HG03066 (cell line): ENCODE measurements around the gene RGS6.

Experiments
- ATAC-seq: cut with Tn5 transposase; IDR thresholded peaks from one replicate; pipeline ENCODE4 v1.9.1; 2021; ENCODE audit warnings: low read depth; ENCODE audit not compliant: unreplicated experiment

The RGS6 gene

GRCh38 chr14:72063761-72064282 lies 131.6 kb downstream of the RGS6 start:
- ATAC-seq: no peak

DNA sequence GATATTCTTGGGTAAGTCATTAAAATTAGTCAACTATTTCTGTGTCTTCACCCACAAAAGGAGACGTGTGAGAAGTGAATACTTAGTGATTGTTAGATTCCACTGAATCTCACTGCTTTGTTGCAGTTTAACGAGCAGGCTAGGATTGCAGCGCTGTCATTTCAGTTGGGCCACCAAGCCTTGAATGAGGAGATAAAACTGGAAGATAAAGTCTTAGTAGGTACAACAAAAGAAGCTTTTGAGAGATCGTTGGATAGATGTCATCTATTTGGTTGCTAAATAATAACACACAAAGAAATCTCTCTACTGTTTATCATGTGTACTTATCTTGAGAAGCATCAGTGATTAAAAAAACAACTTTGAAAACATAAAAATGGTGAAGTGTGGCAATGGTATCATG lies 132.3 kb downstream of the RGS6 start:
- no peak for ATAC-seq

DNA sequence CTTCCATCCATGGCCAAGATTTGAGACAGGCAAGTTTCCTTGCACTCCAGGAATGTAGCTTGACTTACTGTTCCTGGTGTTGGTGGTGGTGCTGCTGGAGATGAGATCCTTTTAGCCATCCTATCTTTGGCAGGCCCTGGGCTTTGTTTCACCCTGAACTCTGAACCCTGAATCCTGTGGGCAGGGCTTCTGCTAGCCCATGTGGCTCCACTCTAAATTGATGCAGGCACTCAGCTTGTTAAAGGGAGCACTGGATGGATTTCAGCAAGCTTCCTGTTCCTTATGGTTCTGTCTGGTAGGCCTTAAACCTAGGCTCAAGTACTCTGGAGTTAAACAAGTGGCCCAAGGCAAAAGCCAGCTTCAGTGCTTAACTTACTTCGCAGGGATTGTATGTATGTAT lies 138.2 kb downstream of the RGS6 start:
- no peak for ATAC-seq

DNA sequence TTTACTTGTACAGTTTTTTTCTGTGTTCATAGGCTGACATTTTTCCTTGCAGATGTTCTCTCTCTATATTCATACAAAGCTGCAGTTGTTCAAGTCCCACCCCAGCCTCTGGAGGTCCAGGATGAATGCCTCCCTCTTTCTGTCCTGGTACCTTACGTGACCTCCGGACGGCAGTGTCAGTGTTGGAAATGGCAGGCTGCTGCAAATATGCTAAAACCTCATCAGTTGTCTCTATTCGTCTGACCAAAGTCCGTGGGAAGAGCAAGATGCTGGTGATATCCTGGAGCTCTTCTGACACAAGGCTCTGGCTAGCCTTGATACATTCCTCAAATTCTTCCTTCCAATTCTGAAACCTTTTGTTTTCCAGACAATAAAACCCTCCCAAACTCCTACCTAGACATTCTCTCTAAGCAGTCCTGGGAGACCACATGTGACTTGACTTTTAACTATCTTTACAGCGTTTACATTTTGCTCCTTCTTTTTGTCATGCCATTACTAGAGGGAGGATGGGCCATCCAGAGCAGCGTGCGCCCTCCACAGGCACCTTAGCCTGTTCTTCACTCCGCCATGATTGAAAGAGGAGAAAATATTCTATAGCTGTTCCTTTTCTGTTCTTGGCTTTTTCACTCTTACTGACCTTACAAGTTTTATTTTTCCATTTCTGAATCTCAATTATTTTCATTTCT lies 143.6 kb downstream of the RGS6 start:
- ATAC-seq: no peak

DNA sequence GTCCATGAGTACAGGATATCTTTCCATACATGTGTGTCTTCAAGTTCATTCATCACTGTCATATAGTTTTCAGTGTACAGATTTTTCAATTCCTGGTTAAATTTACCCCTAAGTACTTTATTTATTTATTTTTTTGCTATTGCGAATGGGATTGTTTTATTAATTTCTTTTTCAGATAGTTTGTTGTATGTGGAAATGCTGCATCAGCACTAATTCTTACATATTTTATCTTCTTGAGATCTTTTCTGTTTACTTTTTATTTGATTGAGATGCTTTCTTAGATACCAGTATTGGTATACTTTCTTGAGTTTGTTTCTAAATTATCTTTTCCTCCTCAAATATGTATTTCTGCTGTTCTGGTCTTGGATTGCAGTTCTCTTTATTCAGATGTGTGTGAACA lies 148.9 kb downstream of the RGS6 start:
- no peak for ATAC-seq

GRCh38 chr14:72084935-72085334 lies 152.7 kb downstream of the RGS6 start:
- ATAC-seq: no peak

DNA sequence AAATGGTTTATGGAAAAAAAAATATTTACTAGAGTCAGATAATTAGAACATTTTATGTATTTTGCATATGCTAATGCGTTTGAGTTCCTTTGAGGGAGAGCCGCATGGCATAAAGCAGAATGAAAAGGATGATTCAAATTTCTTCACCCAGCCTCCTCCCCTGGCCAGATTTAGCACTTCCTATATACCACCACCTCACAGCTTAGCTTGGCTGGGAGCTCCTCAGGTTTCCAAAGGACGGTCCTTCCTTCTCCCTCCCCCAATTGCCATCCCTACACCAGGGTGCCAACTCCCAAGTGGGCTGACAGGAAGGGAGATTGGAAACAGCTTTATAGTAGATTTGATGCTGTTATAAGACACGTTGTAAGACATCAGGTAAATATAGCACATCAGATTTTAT lies 157.4 kb downstream of the RGS6 start:
- ATAC-seq: no peak

GRCh38 chr14:72094844-72095582 lies 162.8 kb downstream of the RGS6 start:
- ATAC-seq: no peak

- ATAC-seq: no peak
Observed at GRCh38 chr14:72097173-72097783, 165.0 kb downstream of the RGS6 start.

DNA sequence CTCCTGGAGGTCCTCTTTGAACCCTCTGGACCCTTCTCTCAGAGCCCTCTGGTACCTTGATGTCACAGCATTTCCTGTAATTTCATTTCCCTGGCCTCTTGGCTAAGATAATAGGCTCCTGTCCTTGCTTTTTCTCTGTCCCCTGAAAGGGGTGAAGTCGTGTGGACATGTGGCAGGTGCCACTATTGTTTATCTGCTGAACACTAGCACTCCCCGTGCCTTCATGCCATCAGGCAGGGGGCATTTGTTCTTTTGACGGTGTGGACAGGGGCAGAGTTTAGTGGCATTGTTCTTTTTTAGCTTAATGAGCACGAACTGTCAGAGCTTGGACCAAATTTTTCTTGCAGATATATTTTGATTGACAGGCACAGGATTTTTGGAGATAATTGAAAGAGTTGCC lies 166.0 kb downstream of the RGS6 start:
- ATAC-seq: no peak

DNA sequence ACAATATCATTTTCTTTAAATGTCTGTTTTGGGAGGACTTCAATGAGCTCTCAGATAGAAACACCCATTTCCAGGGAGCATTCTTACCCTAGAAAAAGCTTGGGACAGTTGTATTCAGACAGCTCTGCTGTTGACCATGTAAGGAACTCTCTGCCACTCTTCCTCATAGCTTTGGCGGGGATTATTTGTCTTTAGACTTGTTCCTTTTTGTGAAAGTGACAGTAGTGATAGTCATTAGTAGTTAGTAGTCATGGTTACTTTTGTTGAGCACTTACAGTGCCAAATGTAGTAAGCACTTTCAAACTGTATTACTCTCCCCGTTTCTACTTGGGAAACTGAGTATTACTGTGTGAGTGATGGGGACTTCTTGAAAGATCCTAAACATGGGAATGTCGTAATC lies 167.3 kb downstream of the RGS6 start:
- ATAC-seq: no peak

GRCh38 chr14:72104011-72104613 lies 171.9 kb downstream of the RGS6 start:
- no peak for ATAC-seq

DNA sequence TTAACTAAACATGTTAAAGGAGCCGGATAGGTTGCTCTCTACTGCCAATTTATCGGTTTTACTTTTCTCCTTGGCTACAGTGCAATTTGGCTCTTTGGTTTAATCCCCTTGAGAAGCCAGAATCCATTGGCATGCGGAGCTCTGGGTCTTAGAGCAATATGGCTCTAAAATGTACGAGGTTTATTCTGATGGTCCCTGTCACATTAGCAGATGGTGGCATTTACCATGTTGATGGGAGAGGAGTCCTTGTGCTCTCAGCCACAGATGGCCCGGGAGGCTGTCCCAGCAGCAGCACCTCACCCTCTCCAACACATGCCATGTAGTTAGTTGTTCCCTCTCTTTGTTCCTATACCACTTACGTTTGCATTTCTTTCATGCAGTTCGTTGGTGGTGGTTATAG lies 179.7 kb downstream of the RGS6 start:
- ATAC-seq: no peak

DNA sequence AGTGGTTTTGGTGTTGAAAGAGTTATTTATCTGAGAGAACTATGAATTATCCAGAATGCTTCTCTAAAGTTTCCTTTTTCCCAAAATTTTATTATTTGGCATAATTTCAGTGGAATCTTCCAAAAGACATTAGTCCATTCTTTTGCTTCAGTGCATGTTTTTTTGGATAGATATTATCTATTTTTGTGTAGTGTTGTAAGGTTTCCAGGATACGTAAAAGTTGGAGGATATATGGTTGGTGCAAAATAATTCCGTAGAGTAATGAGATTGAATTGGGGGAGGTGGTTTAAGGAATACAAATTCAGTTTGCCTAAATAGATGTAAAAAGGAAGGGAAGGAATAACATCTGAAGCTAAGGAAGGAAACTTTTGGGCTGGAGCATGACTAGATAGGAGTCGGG lies 186.6 kb downstream of the RGS6 start:
- ATAC-seq: no peak

DNA sequence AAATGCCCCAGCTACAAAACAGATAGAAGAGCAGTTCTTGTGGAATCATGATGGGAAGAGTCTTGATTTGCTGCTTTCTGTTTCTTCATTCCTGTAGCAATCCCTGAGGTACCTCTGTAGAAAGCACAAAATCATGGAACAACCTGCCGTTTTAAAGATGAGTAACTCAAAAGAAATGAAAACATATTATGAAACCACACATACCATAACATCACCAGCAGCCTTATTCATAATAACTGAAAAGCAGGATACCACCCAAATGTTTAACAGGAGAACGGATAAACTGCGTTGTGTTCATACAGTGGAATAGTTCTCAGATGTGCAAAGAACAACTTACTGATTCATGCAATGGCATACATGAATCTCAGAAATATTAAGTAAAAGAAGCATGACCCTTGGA lies 188.1 kb downstream of the RGS6 start:
- ATAC-seq: no peak

DNA sequence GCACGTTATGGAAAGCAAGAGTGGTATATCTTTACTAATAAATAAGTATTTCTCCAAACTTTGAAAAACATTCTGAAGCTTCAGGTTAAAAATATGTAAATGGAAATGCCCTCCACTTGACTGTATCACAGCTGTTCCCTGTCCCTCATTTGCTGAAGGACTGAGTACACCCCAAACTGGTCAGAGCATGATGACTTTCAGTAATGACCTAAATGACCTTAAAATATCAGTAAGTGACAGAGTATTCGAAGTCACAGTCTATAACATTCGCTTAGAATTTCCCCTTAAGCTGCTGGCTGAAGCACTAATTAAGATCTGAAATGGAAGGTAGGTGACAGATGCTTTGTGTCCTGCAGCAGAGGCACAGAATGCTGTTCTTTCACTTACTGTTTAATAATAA lies 191.5 kb downstream of the RGS6 start:
- ATAC-seq: no peak

DNA sequence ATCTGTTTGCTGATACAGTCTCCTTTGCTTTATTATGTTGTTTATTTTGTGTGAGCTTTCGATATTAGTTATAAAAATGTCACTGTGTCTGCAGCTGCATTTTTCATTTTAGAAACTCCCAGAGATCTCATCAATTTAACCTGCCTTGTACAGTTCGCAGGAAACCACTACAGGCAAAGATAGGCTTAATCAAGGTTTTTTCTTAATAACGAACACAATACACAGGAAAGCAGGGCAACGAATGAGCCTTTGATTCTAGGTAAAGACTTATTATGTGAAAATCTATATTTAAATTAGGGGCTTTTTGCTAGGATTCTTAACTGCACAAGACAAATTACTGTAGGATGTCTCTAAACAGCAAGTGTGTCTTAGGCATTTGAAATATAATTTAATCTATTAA lies 191.9 kb downstream of the RGS6 start:
- ATAC-seq: no peak

- ATAC-seq: no peak
Observed at GRCh38 chr14:72126091-72126490, 193.9 kb downstream of the RGS6 start.

GRCh38 chr14:72126561-72126960 lies 194.3 kb downstream of the RGS6 start:
- no peak for ATAC-seq

- no peak for ATAC-seq
Observed at GRCh38 chr14:72128629-72129028, 196.4 kb downstream of the RGS6 start.

DNA sequence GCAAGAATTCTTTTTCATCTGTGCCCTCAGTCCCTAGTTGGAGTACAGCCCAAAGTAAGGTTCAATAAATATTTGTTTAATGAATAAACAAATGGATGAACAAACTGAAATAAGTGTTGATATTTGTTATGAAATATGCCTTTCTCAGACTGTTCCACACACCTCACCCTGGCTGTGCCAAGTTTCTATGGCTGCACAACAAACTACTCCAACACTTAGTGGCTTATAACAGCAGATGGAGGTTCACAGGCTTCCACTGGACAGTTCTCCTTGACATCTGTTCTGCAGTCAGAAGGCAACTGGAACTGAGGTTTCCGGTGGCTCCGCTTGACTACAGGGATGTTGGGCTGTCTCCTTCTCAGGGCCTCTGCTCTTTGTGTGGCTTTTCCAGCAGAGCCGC lies 197.1 kb downstream of the RGS6 start:
- ATAC-seq: no peak
